OCI-LY1 (cell line): ENCODE measurements around the gene SCLY.

ENCODE experiments used
- H2AFZ ChIP-seq: fragments of 200-600 bp; sonication (generic), shearing (Covaris generic); 2 replicates; pipeline ENCODE4 v1.6.0; 2014; ENCODE audit warnings: antibody characterized with exemption, mild to moderate bottlenecking, low read length
- H3F3A ChIP-seq: fragments of 200-600 bp; sonication (generic), shearing (Covaris generic); 2 replicates; pipeline ENCODE4 v1.6.0; 2014; ENCODE audit warnings: mild to moderate bottlenecking, antibody characterized with exemption, low read length, moderate library complexity; ENCODE audit not compliant: insufficient read depth
- H3K27ac ChIP-seq: fragments of 200-600 bp; sonication (generic); 2 replicates; pipeline ENCODE4 v1.5.1; 2014; ENCODE audit warnings: low read length, mixed run types, mild to moderate bottlenecking, low read depth; ENCODE audit not compliant: poor library complexity, severe bottlenecking
- H3K27me3 ChIP-seq: fragments of 200-600 bp; sonication (generic); 2 replicates; pipeline ENCODE4 v1.6.0; 2014; ENCODE audit warnings: antibody characterized with exemption, mild to moderate bottlenecking, low read length, moderate library complexity; ENCODE audit not compliant: insufficient read depth
- H3K36me3 ChIP-seq: fragments of 200-600 bp; sonication (generic); 2 replicates; pipeline ENCODE4 v1.6.1; 2014; ENCODE audit warnings: mild to moderate bottlenecking, antibody characterized with exemption, low read length, moderate library complexity, mixed read lengths; ENCODE audit not compliant: insufficient read depth
- H3K4me1 ChIP-seq: fragments of 200-600 bp; sonication (generic); 2 replicates; pipeline ENCODE4 v1.5.1; 2014; ENCODE audit warnings: mild to moderate bottlenecking, low read length, moderate library complexity; ENCODE audit not compliant: insufficient read depth, severe bottlenecking
- H3K4me2 ChIP-seq: fragments of 200-600 bp; sonication (generic), shearing (Covaris generic); 2 replicates; pipeline ENCODE4 v1.6.1; 2014; ENCODE audit warnings: low read length
- H3K4me3 ChIP-seq: fragments of 200-600 bp; sonication (generic); 2 replicates; pipeline ENCODE4 v1.5.1; 2014; ENCODE audit warnings: low read length, low read depth, mild to moderate bottlenecking, mixed read lengths; ENCODE audit not compliant: poor library complexity, severe bottlenecking
- H3K79me2 ChIP-seq: fragments of 200-600 bp; shearing (Covaris generic); 2 replicates; pipeline ENCODE4 v1.6.1; 2016; ENCODE audit warnings: mixed run types, low read length, mixed read lengths; ENCODE audit not compliant: insufficient read depth
- H3K9ac ChIP-seq: fragments of 200-600 bp; sonication (generic), shearing (Covaris generic); 2 replicates; pipeline ENCODE4 v1.6.1; 2014; ENCODE audit warnings: mild to moderate bottlenecking, low read length, mixed read lengths
- H3K9me2 ChIP-seq: fragments of 200-600 bp; sonication (generic), shearing (Covaris generic); 2 replicates; pipeline ENCODE4 v1.6.1; 2014; ENCODE audit warnings: low read depth, mild to moderate bottlenecking, low read length, mixed read lengths
- H3K9me3 ChIP-seq: fragments of 200-600 bp; shearing (Covaris generic); 2 replicates; pipeline ENCODE4 v1.6.1; 2014; ENCODE audit warnings: low read length, mixed read lengths
- H4K20me1 ChIP-seq: fragments of 200-600 bp; sonication (generic), shearing (Covaris generic); 2 replicates; pipeline ENCODE4 v1.6.0; 2016; ENCODE audit warnings: mild to moderate bottlenecking, low read length; ENCODE audit not compliant: insufficient read depth
- CTCF ChIP-seq: fragments of 200-600 bp; sonication (generic), shearing (Covaris generic); IDR thresholded peaks from 2 replicates; pipeline ENCODE4 v1.5.1; 2017; ENCODE audit warnings: mild to moderate bottlenecking, antibody characterized with exemption, low read length, moderate library complexity, mixed read lengths
- EZH2 ChIP-seq: fragments of 200-600 bp; sonication (generic), shearing (Covaris generic); IDR thresholded peaks from 2 replicates; pipeline ENCODE4 v1.8.0; 2017; ENCODE audit warnings: borderline replicate concordance, mixed run types, mild to moderate bottlenecking, antibody characterized with exemption, low read length, moderate library complexity, mixed read lengths

Gene SCLY

DNA sequence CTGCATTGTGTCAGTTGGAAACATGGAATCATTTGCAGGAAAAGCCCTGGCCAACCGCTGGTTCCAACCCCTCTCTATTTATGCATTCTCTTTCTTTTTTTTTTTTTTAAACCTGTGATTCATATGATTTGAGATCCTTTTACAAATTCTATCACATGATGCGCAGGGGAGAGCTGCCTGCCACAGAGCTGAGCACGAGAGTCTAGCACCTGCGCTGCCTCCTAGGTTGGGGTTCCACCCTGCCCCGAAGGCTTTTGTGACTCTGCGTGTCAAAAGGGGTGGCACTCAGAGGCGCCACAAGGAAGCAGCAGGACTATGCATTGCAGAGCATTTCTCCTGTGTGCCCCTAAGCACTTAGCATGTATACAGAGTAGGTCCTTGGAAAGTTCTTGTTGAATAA, 22.0 kb downstream of the SCLY start:
- no peaks in the 10 kb centered on the region for H3K79me2 ChIP-seq
- no peak overlapping the region for H3K27ac ChIP-seq
- H3K4me1 ChIP-seq, result no peaks in the 10 kb centered on the region
- peaks cover 53% of the 10 kb centered on the region for H3K36me3 ChIP-seq
- no peak overlapping the region for H2AFZ ChIP-seq
- no peaks in the 10 kb centered on the region for H3F3A ChIP-seq
- H3K4me3 ChIP-seq, result no peak overlapping the region
- no peaks in the 10 kb centered on the region for H3K9me2 ChIP-seq
- peaks cover 3% of the 10 kb centered on the region; the same call in 1 of the 2 replicates for H3K9me3 ChIP-seq
- no peaks in the 10 kb centered on the region for H3K27me3 ChIP-seq
- H4K20me1 ChIP-seq, result no peaks in the 10 kb centered on the region
- H3K4me2 ChIP-seq, result no peak overlapping the region
- H3K9ac ChIP-seq, result no peak overlapping the region
- no peak for TF ChIP-seq EZH2
- no peak for TF ChIP-seq CTCF

GRCh38 chr2:238083919-238084318, 23.1 kb downstream of the SCLY start:
- no peak overlapping the region for H3K9ac ChIP-seq
- H3K36me3 ChIP-seq, result peaks cover 53% of the 10 kb centered on the region
- H3K9me2 ChIP-seq, result no peaks in the 10 kb centered on the region
- no peak for TF ChIP-seq EZH2
- no peak for TF ChIP-seq CTCF
- no peak overlapping the region for H2AFZ ChIP-seq
- no peaks in the 10 kb centered on the region for H4K20me1 ChIP-seq
- H3K79me2 ChIP-seq, result no peaks in the 10 kb centered on the region
- no peaks in the 10 kb centered on the region for H3F3A ChIP-seq
- no peaks in the 10 kb centered on the region for H3K27me3 ChIP-seq
- H3K4me1 ChIP-seq, result no peaks in the 10 kb centered on the region
- H3K4me3 ChIP-seq, result no peak overlapping the region
- H3K4me2 ChIP-seq, result no peak overlapping the region
- H3K27ac ChIP-seq, result no peak overlapping the region
- H3K9me3 ChIP-seq, result peaks cover 3% of the 10 kb centered on the region; the same call in 1 of the 2 replicates

- TF ChIP-seq CTCF (no peak), EZH2 (no peak)
- H3K9me2 ChIP-seq, result no peaks in the 10 kb centered on the region
- H3K36me3 ChIP-seq, result peaks cover 50% of the 10 kb centered on the region
- H3K4me2 ChIP-seq, result no peak overlapping the region
- no peak overlapping the region for H3K27ac ChIP-seq
- H3K27me3 ChIP-seq, result no peaks in the 10 kb centered on the region
- H4K20me1 ChIP-seq, result no peaks in the 10 kb centered on the region
- no peaks in the 10 kb centered on the region for H3F3A ChIP-seq
- H3K79me2 ChIP-seq, result no peaks in the 10 kb centered on the region
- H3K9me3 ChIP-seq, result peaks cover 1% of the 10 kb centered on the region; the same call in 1 of the 2 replicates
- H3K4me1 ChIP-seq, result no peaks in the 10 kb centered on the region
- H3K9ac ChIP-seq, result no peak overlapping the region
- H3K4me3 ChIP-seq, result no peak overlapping the region
- no peak overlapping the region for H2AFZ ChIP-seq
Measured at GRCh38 chr2:238084761-238085160, 24.0 kb downstream of the SCLY start.
